Activated CD4-positive, alpha-beta T cell treated with anti-CD3 and anti-CD28 coated beads, Interleukin-2, amount 50 U/mL, for 4 hours (primary cell): Measurements from ENCODE around the gene PKNOX2.

Source experiments
- DNase-seq, 2 experiments: peaks; one replicate each; pipeline ENCODE4 v3.0.0-alpha.2; 2020

The PKNOX2 gene

GRCh38 chr11:125155767-125156166 lies 8.8 kb upstream of the PKNOX2 start:
- no peak for DNase-seq

- DNase-seq: no peak
These were observed 8.0 kb upstream of the PKNOX2 start for GRCh38 chr11:125156346-125157117.

GRCh38 chr11:125157118-125157733 lies 7.3 kb upstream of the PKNOX2 start:
- no peak for DNase-seq

GRCh38 chr11:125157953-125158680 lies 6.4 kb upstream of the PKNOX2 start:
- no peak for DNase-seq

- no peak for DNase-seq
These were observed 1.8 kb upstream of the PKNOX2 start for GRCh38 chr11:125162743-125163142.

GRCh38 chr11:125163431-125164063 lies 1.0 kb upstream of the PKNOX2 start:
- DNase-seq: no peak

- DNase-seq: no peak
These were observed 495 bp upstream of the PKNOX2 start for GRCh38 chr11:125164091-125164421.

GRCh38 chr11:125165111-125165842 lies 726 bp downstream of the PKNOX2 start:
- DNase-seq: no peak

- no peak for DNase-seq
These were observed 1.6 kb downstream of the PKNOX2 start for GRCh38 chr11:125165843-125166763.

GRCh38 chr11:125166764-125167291 lies 2.3 kb downstream of the PKNOX2 start:
- DNase-seq: no peak

GRCh38 chr11:125167292-125167953 lies 2.9 kb downstream of the PKNOX2 start:
- DNase-seq: no peak

GRCh38 chr11:125167954-125168835 lies 3.6 kb downstream of the PKNOX2 start:
- no peak for DNase-seq

- DNase-seq: no peak
These were observed 4.4 kb downstream of the PKNOX2 start for GRCh38 chr11:125168918-125169456.

- no peak for DNase-seq
These were observed 5.5 kb downstream of the PKNOX2 start for GRCh38 chr11:125170001-125170509.

- no peak for DNase-seq
These were observed 6.0 kb downstream of the PKNOX2 start for GRCh38 chr11:125170510-125171031.

- no peak for DNase-seq
These were observed 7.4 kb downstream of the PKNOX2 start for GRCh38 chr11:125171974-125172373.

GRCh38 chr11:125173027-125173426 lies 8.5 kb downstream of the PKNOX2 start:
- no peak for DNase-seq

- no peak for DNase-seq
These were observed 9.0 kb downstream of the PKNOX2 start for GRCh38 chr11:125173556-125173955.

GRCh38 chr11:125174057-125174456 lies 9.5 kb downstream of the PKNOX2 start:
- DNase-seq: no peak
